Measurements from ENCODE around the gene OSTN.

OSTN gene

DNA sequence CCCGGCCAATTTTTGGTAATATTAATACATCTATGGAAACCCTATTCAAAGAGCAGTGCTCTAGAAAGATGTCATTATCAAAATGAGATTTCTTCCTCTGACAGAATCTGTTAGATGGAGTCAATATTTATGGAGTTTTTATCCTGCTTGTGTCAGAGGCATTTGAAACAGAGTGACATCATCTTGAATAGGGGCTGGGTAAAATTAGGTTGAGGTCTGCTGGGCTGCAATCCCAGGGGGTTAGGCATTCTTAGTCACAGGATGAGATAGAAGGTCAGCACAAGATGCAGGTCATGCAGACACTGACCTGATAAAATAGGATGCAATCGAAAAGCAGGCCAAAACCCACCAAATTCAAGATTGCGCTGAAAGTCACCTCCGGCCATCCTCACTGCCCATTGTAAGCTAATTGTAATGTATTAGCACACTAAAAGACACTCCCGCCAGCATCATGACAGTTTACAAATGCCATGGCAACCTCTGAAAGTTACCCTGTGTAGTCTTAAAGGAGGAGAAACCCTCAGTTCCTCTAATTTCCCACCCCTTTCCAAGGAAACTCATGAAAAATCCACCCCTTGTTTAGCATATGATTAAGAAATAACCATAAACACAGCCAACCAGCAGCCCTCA lies 102.9 kb downstream of the OSTN start:
- H3K9me3 ChIP-seq (ENCODE audit: control insufficient read depth, low read length) = no peaks in the 10 kb centered on the region
- H3K4me1 ChIP-seq (ENCODE audit: control insufficient read depth, insufficient read depth, low read length) = no peaks in the 10 kb centered on the region
- H3K27ac ChIP-seq (ENCODE audit: insufficient read depth, low read depth, low read length, poor library complexity, severe bottlenecking) = no peak overlapping the region
- H3K27me3 ChIP-seq (ENCODE audit: control insufficient read depth, insufficient read depth, low read length, poor library complexity, severe bottlenecking) = no peaks in the 10 kb centered on the region
- no peak overlapping the region for H3K4me3 ChIP-seq (ENCODE audit: insufficient read depth, low read depth, low read length)
- H3K36me3 ChIP-seq (ENCODE audit: control insufficient read depth, insufficient read depth, low read length) = no peaks in the 10 kb centered on the region
- 71 to 95% methylated on average over 5 of the region's 5 CpGs for WGBS, 2 experiments

DNA sequence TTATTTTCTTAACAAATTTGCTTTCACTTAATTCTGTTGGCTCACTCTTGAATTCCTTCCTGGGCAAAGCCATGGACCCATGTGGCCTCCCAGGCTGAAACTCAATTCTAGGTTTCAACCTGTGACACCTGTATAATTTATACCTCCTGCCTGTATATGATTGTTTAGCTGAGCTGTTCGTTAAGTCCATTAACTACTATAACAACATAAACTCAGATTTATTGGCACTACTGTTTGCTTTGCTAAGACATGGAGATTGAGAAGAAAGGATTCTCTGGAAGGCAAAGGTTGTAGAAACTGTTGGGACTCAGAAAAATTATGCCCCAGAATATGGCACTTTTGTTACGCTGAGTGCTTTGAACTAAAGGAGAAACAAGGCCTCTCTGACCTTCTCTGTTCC lies 103.4 kb downstream of the OSTN start:
- Histone ChIP-seq H3K9me3 (ENCODE audit: control insufficient read depth, low read length) (no peaks in the 10 kb centered on the region), H3K4me3 (ENCODE audit: insufficient read depth, low read depth, low read length) (no peak overlapping the region), H3K27ac (ENCODE audit: insufficient read depth, low read depth, low read length, poor library complexity, severe bottlenecking) (no peak overlapping the region), H3K36me3 (ENCODE audit: control insufficient read depth, insufficient read depth, low read length) (no peaks in the 10 kb centered on the region), H3K27me3 (ENCODE audit: control insufficient read depth, insufficient read depth, low read length, poor library complexity, severe bottlenecking) (no peaks in the 10 kb centered on the region), H3K4me1 (ENCODE audit: control insufficient read depth, insufficient read depth, low read length) (no peaks in the 10 kb centered on the region)
- 92 to 96% methylated on average over 1 of the region's 2 CpGs for WGBS, 2 experiments

DNA sequence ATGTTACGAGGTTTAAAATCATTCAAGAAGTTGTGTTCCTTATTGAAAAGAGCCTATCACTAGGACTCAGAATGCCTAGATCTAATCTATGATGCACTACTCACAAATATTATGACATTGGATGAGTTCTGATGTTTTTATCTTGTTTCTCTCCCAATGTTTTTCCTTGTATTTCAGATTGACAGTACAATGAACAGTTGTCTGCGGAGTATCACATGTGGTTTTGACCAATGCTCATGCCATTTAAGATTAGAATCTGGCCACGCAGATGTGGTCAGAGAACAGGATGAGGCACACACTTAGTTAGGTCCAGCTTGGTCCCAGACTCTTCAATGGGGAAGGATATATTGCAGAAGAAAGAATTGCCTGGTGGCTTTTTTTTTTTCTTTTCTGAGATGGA lies 104.6 kb downstream of the OSTN start:
- H3K4me3 ChIP-seq (ENCODE audit: insufficient read depth, low read depth, low read length) = no peak overlapping the region
- no peaks in the 10 kb centered on the region for H3K9me3 ChIP-seq (ENCODE audit: control insufficient read depth, low read length)
- WGBS, 2 experiments = 95 to 98% methylated on average over 3 of the region's 3 CpGs

DNA sequence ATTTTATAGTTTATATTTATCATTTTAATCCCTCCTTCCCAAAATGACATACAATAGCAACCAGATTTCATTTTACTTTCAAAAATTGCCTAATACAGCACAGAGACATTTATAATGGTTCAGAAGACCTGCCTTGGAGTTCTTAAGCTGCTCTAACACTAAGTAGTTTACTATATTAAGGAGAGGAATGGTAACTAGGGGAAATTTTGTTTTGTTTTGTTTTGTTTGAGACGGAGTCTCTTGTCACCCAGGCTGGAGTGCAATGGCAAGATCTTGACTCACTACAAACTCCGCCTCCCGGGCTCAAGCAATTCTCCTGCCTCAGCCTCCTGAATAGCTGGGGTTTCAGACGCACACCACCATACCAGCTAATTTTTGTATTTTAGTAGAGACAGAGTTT lies 107.4 kb downstream of the OSTN start:
- no peak overlapping the region for H3K4me3 ChIP-seq (ENCODE audit: insufficient read depth, low read depth, low read length)
- no peaks in the 10 kb centered on the region for H3K27me3 ChIP-seq (ENCODE audit: control insufficient read depth, insufficient read depth, low read length, poor library complexity, severe bottlenecking)
- no peaks in the 10 kb centered on the region for H3K9me3 ChIP-seq (ENCODE audit: control insufficient read depth, low read length)
- WGBS, 2 experiments = 84 to 96% methylated on average over 4 of the region's 4 CpGs
- H3K4me1 ChIP-seq (ENCODE audit: control insufficient read depth, insufficient read depth, low read length) = no peaks in the 10 kb centered on the region
- H3K27ac ChIP-seq (ENCODE audit: insufficient read depth, low read depth, low read length, poor library complexity, severe bottlenecking) = no peak overlapping the region
- H3K36me3 ChIP-seq (ENCODE audit: control insufficient read depth, insufficient read depth, low read length) = no peaks in the 10 kb centered on the region

More for the DNA sequence above, 104.6 kb downstream of the OSTN start:
- Histone ChIP-seq H3K27ac (ENCODE audit: insufficient read depth, low read depth, low read length, poor library complexity, severe bottlenecking) (no peak overlapping the region), H3K27me3 (ENCODE audit: control insufficient read depth, insufficient read depth, low read length, poor library complexity, severe bottlenecking) (no peaks in the 10 kb centered on the region), H3K36me3 (ENCODE audit: control insufficient read depth, insufficient read depth, low read length) (no peaks in the 10 kb centered on the region), H3K4me1 (ENCODE audit: control insufficient read depth, insufficient read depth, low read length) (no peaks in the 10 kb centered on the region)

DNA sequence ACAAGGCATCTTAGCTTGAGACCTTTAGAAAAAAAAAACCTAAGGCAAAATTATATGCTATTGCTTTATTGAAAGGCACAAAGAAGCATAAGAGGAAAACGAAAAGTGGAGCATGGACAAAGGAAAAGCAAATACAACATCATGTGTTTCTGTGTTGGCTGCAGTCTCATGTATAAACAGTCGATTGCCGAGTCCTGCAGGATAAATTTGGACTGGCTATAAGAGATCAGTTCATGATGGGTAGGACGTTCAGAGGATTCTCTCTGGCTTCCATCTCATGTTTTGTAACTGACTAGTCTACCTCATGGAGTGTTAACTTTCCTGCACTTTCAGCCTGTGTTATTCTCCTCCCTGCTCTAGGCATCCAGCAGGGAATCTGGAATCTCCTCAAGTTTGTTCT lies 108.3 kb downstream of the OSTN start:
- no peaks in the 10 kb centered on the region for H3K36me3 ChIP-seq (ENCODE audit: control insufficient read depth, insufficient read depth, low read length)
- no peak overlapping the region for H3K4me3 ChIP-seq (ENCODE audit: insufficient read depth, low read depth, low read length)
- no peak overlapping the region for H3K27ac ChIP-seq (ENCODE audit: insufficient read depth, low read depth, low read length, poor library complexity, severe bottlenecking)
- WGBS, 2 experiments = 93% methylated on average over 4 of the region's 4 CpGs
- no peaks in the 10 kb centered on the region for H3K9me3 ChIP-seq (ENCODE audit: control insufficient read depth, low read length)
- no peaks in the 10 kb centered on the region for H3K4me1 ChIP-seq (ENCODE audit: control insufficient read depth, insufficient read depth, low read length)
- no peaks in the 10 kb centered on the region for H3K27me3 ChIP-seq (ENCODE audit: control insufficient read depth, insufficient read depth, low read length, poor library complexity, severe bottlenecking)

DNA sequence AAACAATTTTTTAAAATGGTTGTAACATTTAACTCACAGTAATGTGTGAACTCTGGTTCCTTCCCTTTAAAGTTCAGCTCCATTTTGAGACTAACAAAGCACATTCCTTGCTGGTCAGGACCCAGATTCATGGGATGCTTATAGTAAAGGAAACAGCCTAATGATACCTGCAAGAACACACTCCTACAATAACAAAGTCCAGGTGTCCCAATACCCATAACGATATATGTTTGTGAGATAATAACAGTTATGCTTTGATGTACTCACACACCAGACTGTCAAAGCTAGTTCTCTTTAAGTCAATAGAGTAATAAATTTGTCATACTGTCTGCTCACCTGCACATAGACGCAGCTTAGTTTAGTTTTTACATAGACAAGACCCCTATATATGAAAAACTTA lies 114.3 kb downstream of the OSTN start:
- H3K4me1 ChIP-seq (ENCODE audit: control insufficient read depth, insufficient read depth, low read length) = no peaks in the 10 kb centered on the region
- no peak overlapping the region for H3K27ac ChIP-seq (ENCODE audit: insufficient read depth, low read depth, low read length, poor library complexity, severe bottlenecking)
- no peak overlapping the region for H3K4me3 ChIP-seq (ENCODE audit: insufficient read depth, low read depth, low read length)
- WGBS, 2 experiments = 94 to 100% methylated on average over 1 to 2 of the region's 2 CpGs
- H3K36me3 ChIP-seq (ENCODE audit: control insufficient read depth, insufficient read depth, low read length) = no peaks in the 10 kb centered on the region
- no peaks in the 10 kb centered on the region for H3K27me3 ChIP-seq (ENCODE audit: control insufficient read depth, insufficient read depth, low read length, poor library complexity, severe bottlenecking)
- no peaks in the 10 kb centered on the region for H3K9me3 ChIP-seq (ENCODE audit: control insufficient read depth, low read length)

DNA sequence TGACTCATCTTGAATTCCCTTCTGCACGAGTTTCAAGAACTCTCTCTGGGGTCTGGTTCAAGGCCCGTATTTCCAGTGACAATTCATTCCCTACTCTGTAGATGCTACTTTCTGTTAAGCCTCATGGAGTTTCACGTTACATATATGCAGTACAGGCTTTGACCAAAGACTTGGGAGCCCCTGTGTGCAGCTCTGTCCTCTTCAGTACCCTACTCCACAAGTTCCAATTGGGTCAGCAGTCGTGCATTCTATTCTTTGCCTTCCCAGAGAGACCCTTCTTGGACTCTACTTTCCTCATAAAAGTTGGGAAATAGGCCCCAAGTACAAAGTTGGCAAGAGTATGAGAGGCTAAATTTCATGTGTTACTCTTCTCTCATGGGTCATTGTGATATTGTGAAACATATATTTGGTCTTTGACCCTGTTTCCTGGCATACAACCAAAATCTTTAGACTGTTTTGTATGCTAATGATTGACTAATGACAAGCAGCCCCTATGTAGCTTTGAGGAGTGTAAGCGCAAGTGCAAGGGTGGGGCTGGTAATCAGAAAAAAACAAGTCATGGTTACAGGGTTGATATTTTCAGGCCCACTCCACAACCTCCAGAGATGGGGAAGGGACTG lies 115.2 kb downstream of the OSTN start:
- H3K27ac ChIP-seq (ENCODE audit: insufficient read depth, low read depth, low read length, poor library complexity, severe bottlenecking) = no peak overlapping the region
- WGBS, 2 experiments = 89 to 90% methylated on average over 5 of the region's 5 CpGs
- no peaks in the 10 kb centered on the region for H3K36me3 ChIP-seq (ENCODE audit: control insufficient read depth, insufficient read depth, low read length)

More for the DNA sequence above, 115.2 kb downstream of the OSTN start:
- no peaks in the 10 kb centered on the region for H3K27me3 ChIP-seq (ENCODE audit: control insufficient read depth, insufficient read depth, low read length, poor library complexity, severe bottlenecking)
- H3K4me3 ChIP-seq (ENCODE audit: insufficient read depth, low read depth, low read length) = no peak overlapping the region
- no peaks in the 10 kb centered on the region for H3K4me1 ChIP-seq (ENCODE audit: control insufficient read depth, insufficient read depth, low read length)
- H3K9me3 ChIP-seq (ENCODE audit: control insufficient read depth, low read length) = no peaks in the 10 kb centered on the region

All from ectodermal cell (in vitro differentiated cells).